GM18508 (cell line): ENCODE measurements around the gene C2CD3.
"Not testable (repeated sequence)": the region's sequence is repeated elsewhere in the genome, so short reads cannot be mapped to it uniquely, and the experiment has no call there.

Experiments used
- ATAC-seq: cut with Tn5 transposase; IDR thresholded peaks from one replicate; pipeline ENCODE4 v1.9.1; 2021; ENCODE audit warnings: moderate number of reproducible peaks; ENCODE audit not compliant: insufficient read depth, unreplicated experiment

C2CD3 gene

GRCh38 chr11:74072721-74073120, 98.1 kb downstream of the C2CD3 start:
- ATAC-seq, result no peak

GRCh38 chr11:74072286-74072685, 98.5 kb downstream of the C2CD3 start:
- no peak for ATAC-seq

GRCh38 chr11:74070723-74071492, 99.9 kb downstream of the C2CD3 start:
- ATAC-seq, result no peak

DNA sequence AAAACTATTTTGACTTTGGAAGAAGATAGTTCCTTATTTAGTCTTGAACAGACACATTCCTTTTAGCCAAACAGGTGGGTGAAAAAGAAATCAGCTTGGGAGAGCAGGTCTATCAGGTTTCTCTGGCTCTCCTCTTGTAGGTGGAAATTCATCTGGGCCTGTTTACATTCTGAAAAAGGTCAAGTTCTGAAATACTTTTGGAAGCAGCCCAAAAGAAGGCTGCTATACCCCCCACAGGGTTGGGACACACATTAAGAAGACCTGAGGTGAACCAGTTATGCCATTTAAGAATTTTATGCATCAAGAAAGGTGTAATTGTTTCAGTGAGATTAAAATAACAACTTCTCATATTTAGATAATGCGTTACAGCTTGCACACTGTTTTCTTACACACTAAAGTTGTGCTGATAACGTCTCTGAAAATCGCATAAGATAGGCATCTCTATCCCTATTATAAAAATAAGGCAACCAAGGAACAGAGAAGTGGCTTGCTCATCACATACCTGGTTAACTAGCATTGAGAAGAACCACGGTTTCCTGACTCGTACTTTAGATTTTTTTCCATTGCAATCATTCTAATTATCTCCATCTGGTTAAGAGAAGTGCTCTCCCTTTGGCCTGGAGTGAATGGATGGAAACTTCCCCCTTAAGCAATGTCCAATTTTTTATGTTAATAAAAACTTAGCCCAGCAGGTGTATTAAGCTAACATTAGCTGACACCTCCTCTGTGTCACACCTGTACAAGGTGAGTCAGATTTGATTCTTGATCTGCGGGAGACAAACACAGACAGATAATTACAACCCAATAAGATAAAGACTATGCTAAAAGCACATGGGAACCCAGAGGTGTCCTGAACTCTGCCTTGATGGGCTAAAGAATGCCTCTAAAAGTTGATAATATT, 101.4 kb downstream of the C2CD3 start:
- no peak for ATAC-seq

DNA sequence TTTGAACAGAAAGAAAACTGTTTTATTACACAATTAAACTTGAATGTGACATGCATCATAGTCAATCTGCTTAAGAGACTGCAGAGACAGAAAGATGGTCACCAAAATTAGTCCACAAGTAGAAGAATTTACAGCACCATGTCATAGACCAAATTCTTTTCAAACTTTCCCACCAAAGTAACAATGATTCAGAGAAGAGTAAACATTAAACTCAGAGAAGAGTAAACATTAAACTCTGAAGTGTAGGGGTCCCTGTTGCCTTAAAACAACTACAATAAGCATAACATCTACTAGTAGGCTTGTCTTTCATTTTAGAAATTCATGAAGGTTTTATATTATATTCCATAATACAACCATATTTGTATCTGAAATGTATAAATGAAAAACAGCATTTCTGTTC, 104.1 kb downstream of the C2CD3 start:
- not testable (repeated sequence) for ATAC-seq

GRCh38 chr11:74065534-74065933, 105.3 kb downstream of the C2CD3 start:
- ATAC-seq, result not testable (repeated sequence)

DNA sequence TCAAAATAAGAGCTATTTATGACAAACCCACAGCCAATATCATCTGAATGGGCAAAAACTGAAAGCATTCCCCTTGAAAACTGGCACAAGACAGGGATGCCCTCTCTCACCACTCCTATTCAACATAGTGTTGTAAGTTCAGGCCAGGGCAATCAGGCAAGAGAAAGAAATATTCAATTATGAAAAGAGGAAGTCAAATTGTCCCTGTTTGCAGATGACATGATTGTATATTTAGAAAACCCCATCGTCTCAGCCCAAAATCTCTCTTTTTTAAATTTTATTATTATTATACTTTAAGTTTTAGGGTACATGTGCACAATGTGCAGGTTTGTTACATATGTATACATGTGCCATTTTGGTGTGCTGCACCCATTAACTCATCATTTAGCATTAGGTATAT, 107.2 kb downstream of the C2CD3 start:
- not testable (repeated sequence) for ATAC-seq

- ATAC-seq, result not testable (repeated sequence)
These were observed 109.2 kb downstream of the C2CD3 start for GRCh38 chr11:74061599-74061998.

DNA sequence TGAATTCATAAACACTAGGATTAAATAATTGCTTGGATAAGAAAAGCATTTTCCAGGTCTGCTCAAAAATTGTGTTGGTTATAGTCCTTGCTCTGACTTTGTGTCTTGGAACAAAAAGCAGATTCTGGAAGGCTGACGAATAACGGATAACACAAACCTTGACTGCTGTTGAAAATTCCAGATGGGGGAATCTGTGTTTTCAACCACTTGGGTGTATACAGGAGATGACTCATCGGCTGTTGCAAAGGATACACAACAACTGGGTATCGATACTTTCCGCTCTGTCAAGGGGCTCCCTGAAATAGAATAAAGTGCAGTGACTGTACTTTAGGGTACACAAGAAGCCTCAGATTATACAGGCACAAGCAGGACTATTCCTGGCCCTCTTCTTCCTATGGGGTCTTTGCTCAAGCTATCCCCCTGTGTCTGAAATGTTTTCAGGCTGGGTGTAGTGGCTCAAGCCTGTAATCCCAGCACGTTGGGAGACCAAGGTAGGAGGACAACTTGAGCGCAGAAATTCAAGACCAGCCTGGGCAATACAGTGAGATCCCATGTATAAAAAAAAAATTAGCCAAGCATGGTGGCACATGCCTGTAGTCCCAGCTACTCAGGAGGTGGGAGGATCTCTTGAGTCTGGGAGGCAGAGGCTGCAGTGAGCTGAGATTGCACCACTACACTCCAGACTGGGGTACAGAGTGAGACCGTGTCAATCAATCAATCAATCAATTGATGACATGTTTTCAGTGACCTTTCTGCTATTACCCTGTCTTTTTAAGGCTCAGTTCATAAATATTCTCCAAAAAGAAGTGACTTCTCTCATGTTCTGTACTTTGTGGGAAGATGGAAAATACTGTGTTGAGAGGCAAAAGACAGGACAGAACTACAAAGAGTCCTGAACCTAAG, 113.3 kb downstream of the C2CD3 start:
- no peak for ATAC-seq

DNA sequence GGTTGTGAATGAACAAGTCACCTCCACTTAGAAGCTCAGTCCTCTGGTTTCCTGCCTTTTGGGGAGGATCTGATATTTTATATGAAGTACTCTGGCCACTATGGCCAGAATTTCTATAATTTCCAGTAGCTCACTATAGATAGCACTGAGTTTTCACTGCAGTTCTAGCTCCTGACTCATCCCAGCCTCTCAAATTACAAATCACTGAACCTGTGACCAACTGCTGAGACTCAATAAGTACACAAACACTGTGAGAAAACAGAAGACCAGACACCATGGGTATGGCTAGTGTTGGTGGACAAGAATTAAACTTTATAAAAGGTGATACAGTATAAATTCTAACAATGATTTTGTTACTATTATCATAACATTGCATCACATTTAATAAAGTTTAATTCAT, 114.9 kb downstream of the C2CD3 start:
- ATAC-seq, result no peak

- ATAC-seq, result no peak
These were observed 120.3 kb downstream of the C2CD3 start for GRCh38 chr11:74050465-74050864.

DNA sequence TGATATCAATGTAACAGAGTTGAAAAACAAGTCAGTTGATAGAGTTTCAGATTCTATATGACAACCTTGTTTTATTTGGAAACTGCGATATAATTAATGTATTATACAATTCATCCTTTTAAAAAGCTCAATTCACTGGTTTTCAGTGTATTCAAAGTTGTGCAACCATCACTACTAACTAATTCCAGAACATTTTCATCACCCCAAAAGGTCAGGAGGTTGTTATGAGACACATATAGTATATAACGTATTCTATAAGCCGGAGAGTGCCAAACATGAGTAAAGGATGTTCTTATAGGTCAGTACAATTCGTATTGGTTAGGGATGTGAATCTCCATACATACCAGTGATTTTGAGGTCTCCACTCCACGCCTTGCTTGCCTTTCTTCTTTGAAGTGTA, 121.8 kb downstream of the C2CD3 start:
- no peak for ATAC-seq

- no peak for ATAC-seq
These were observed 126.3 kb downstream of the C2CD3 start for GRCh38 chr11:74044538-74044937.

DNA sequence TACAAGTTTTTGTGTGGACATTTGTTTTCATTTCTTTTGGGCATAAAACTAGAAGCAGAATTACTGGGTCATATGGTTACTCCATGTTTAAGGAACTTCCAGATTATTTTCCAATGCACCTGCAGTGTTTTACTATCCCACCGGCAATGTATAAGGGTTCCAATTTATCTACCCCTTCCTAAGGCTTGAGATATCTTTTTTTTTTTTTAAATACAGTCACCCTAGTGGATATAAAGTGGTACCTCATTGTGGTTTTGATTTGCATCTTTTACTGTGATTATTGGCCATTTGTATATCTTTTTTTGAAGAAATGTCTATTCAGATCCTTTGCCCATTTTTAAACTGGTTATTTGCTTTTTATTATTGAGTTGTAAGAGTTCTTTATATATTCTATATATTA, 127.4 kb downstream of the C2CD3 start:
- ATAC-seq, result no peak

- no peak for ATAC-seq
These were observed 133.5 kb downstream of the C2CD3 start for GRCh38 chr11:74037309-74037708.

GRCh38 chr11:74035264-74035663, 135.5 kb downstream of the C2CD3 start:
- ATAC-seq, result no peak

DNA sequence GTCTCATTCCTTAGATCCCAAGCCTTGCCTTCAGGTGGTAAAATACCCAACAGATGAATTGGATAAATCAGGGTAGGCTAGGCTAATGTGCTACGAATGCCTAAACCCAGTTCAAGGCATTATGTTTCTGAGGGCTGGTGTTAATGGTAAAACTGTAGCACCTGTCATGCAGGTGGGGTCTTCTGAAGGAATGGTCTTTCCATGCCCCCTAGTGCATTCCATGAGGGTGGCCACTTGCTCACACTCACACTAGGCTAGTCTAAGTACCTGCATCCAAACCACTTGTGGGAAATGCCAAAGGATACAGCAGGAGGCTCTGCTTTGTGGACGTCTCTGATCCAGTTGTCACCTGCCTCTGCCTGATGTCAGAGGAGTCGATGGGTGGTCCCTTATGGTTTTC, 137.8 kb downstream of the C2CD3 start:
- no peak for ATAC-seq

DNA sequence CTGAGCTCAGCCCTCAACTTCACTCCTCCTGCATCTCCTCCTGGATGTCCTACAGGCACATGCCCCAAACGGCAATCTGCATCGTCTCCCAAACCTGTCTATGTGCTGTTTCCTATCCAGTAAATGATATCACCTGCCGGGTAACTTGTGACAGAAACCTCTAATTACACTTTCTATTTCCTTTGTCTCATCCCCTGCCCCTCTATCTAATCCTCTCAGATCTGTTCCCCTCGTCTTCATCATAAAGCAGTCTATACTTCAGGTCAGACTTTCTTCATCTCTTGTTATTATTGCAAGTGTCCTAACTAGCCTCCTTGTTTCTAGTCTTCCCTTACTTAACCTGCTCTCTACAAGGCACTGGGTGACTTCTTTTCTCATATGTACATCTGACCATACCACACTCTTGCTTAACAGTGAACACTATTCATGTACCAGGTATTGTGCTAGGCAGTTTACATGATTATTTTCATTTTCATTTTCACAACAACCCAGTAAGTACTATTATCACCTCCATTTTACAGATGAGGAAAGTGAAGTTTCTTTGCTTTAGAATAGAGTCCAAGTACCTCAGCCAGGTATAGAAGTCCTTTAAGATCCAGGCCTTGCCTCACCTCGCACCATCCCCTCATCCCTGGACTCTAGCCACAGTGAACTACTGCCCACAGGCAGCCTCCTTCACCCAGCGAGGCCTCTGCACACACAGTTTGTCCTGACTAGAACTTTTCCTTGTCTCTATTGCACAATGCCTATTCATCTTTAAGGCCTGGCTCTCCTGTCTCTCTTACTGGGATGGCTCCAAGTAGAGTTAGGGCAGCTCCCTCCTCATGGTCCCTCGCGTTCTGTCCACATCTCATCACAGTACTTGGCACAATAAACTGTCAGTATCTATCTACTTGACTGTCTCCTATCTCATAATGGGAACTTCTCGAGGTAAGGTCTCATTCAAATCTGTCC, 139.8 kb downstream of the C2CD3 start:
- no peak for ATAC-seq

GRCh38 chr11:74025467-74026166, 145.2 kb downstream of the C2CD3 start:
- no peak for ATAC-seq
